Measurements from ENCODE around the gene LRRTM1. TPM values are rescaled to one million over a fixed set of nuclear protein-coding genes. Genes with fewer than 3 reads are reported as not detected.

The LRRTM1 gene
- total and polyA plus RNA-seq, 2 of the 4 experiments (the other 2 are of a cell fraction): not detected

- Histone ChIP-seq H3K27ac (ENCODE audit: insufficient read depth, low read length) (no peak overlapping the region), H3K9ac (ENCODE audit: low read depth, low read length) (no peak overlapping the region), H3K14ac (replicated peaks; ENCODE audit: low read depth, low read length) (no peak overlapping the region), H3K4me3 (ENCODE audit: insufficient read depth, low read depth, low read length) (no peak overlapping the region), H3K79me1 (ENCODE audit: low read depth in 1 of 2, low read length in 2 of 2) (no peaks in the 10 kb centered on the region), H4K8ac (ENCODE audit: low read depth in 2 of 2, low read length in 2 of 2) (no peak overlapping the region), H2BK5ac (ENCODE audit: low read depth, low read length, poor library complexity, severe bottlenecking) (no peak overlapping the region), H3K56ac (ENCODE audit: extremely low read depth, insufficient read depth, low read length) (no peak overlapping the region), H3K23ac (ENCODE audit: low read depth, low read length) (no peak overlapping the region), H3K4me2 (ENCODE audit: low read depth, low read length) (no peak overlapping the region), H2BK20ac (ENCODE audit: low read depth, low read length) (no peak overlapping the region), H2BK120ac (ENCODE audit: low read depth, low read length) (no peak overlapping the region), H3K36me3 (ENCODE audit: control insufficient read depth, insufficient read depth, low read length) (no peaks in the 10 kb centered on the region), H3K4me1 (ENCODE audit: control insufficient read depth, insufficient read depth, low read length) (no peaks in the 10 kb centered on the region), H3K27me3 (ENCODE audit: control insufficient read depth, insufficient read depth, low read length) (peaks cover 2% of the 10 kb centered on the region; the same call in 1 of the 2 replicates), H3K18ac (ENCODE audit: low read depth, low read length) (no peak overlapping the region), H2AFZ (replicated peaks; ENCODE audit: low read length, poor library complexity) (no peak overlapping the region), H4K5ac (ENCODE audit: low read depth, low read length) (no peak overlapping the region), H4K20me1 (ENCODE audit: insufficient read depth, low read length) (no peaks in the 10 kb centered on the region), H3K9me3 (ENCODE audit: control insufficient read depth, insufficient read depth, low read length) (no peaks in the 10 kb centered on the region), H2BK15ac (ENCODE audit: low read depth, low read length) (no peak overlapping the region), H2AK9ac (replicated peaks; ENCODE audit: low read depth, low read length, poor library complexity) (no peak overlapping the region), H2AK5ac (ENCODE audit: low read depth, low read length) (no peak overlapping the region), H3K9me1 (ENCODE audit: insufficient read depth, low read length) (no peaks in the 10 kb centered on the region), H4K91ac (ENCODE audit: insufficient read depth, low read depth, low read length) (no peak overlapping the region), H3K4ac (ENCODE audit: low read depth, low read length) (no peak overlapping the region)
- DNase-seq (no peak), ATAC-seq (ENCODE audit: low read depth) (no peak)
- BruUV-seq (replicated peaks): no TSS peak
- dilution Hi-C loops (cut with HindIII; ENCODE audit: low sequenced_read_pairs, unreplicated experiment): no loop called here
- ChIA-PET POLR2A (ENCODE audit: unreplicated experiment) (no interaction called here), CTCF (no interaction called here)
- in situ Hi-C loops (cut with MboI; ENCODE audit: low sequenced_read_pairs): loop anchor here (10.0 kb wide), 1 partner anchor 177 kb away; no protein-coding TSS in a partner anchor
- TF ChIP-seq MAZ (IDR thresholded peaks at IDR 0.05; ENCODE audit: borderline replicate concordance, low read depth, low read length) (no peak), BHLHE40 (IDR thresholded peaks at IDR 0.05; ENCODE audit: low read depth, low read length) (no peak), USF2 (IDR thresholded peaks at IDR 0.05; ENCODE audit: low read depth, low read length) (no peak), FOS (IDR thresholded peaks at IDR 0.05; ENCODE audit: low read depth, low read length) (no peak), MXI1 (IDR thresholded peaks at IDR 0.05; ENCODE audit: borderline replicate concordance, low read depth, low read length) (no peak), POLR2A (IDR thresholded peaks at IDR 0.05; ENCODE audit: low read depth, low read length) (no peak), NFE2L2 (IDR thresholded peaks at IDR 0.05; ENCODE audit: low read depth, low read length) (no peak), CEBPB (IDR thresholded peaks at IDR 0.05; ENCODE audit: low read depth, low read length) (no peak), RCOR1 (IDR thresholded peaks at IDR 0.05; ENCODE audit: insufficient replicate concordance, low read length) (no peak), SMC3 (IDR thresholded peaks at IDR 0.05; ENCODE audit: low read depth, low read length) (no peak), MAFK (IDR thresholded peaks at IDR 0.05; ENCODE audit: low read depth, low read length) (no peak), RFX5 (IDR thresholded peaks at IDR 0.05; ENCODE audit: low read depth, low read length) (no peak), RAD21 (IDR thresholded peaks at IDR 0.05; ENCODE audit: low read length) (no peak), CHD1 (IDR thresholded peaks at IDR 0.05; ENCODE audit: low read depth, low read length) (no peak), ELK1 (IDR thresholded peaks at IDR 0.05; ENCODE audit: borderline replicate concordance, low read depth, low read length) (no peak), CTCF (conservative IDR thresholded peaks at IDR 0.05; ENCODE audit: low read depth, low read length) (no peak)
- no CpG with 5 or more reads among the region's 1 CpG for WGBS, 2 experiments (ENCODE audit: extremely low coverage in 2 of 2, insufficient read length in 1 of 2)
- intact Hi-C loops (cut with micrococcal nuclease): loop anchor here (10.0 kb wide), 1 partner anchor 393 kb away; no protein-coding TSS in a partner anchor
Observed at GRCh38 chr2:80328159-80328571, 23.6 kb upstream of the LRRTM1 start.

Data from IMR-90 (cell line).